GM12801 (cell line): Measurements from ENCODE around the gene TRMU.

Experiments used
- CTCF ChIP-seq: IDR thresholded peaks from one replicate; pipeline ENCODE4 v1.5.1; 2011; ENCODE audit warnings: control low read depth; ENCODE audit not compliant: insufficient read length; ENCODE audit errors: extremely low read depth

TRMU gene

GRCh38 chr22:46335201-46336118 lies at the start of gene TRMU:
Gene TRMU (plus strand): TSS chr22:46335714. CDS start chr22:46335765, 51 bp downstream.
- TF ChIP-seq CTCF = no peak

- TF ChIP-seq CTCF = no peak
Measured at GRCh38 chr22:46286006-46286405, 49.5 kb upstream of the TRMU start.

- no peak for TF ChIP-seq CTCF
Measured at GRCh38 chr22:46286941-46287872, 48.3 kb upstream of the TRMU start.

- TF ChIP-seq CTCF = no peak
Measured at GRCh38 chr22:46287873-46288751, 47.4 kb upstream of the TRMU start.

GRCh38 chr22:46288846-46289243 lies 46.7 kb upstream of the TRMU start:
- no peak for TF ChIP-seq CTCF

- TF ChIP-seq CTCF = no peak
Measured at GRCh38 chr22:46289244-46289891, 46.1 kb upstream of the TRMU start.
